Hepatocyte (in vitro differentiated cells): Measurements from ENCODE around the gene CSNK2A1. TPM values are rescaled to one million over a fixed set of nuclear protein-coding genes. Genes with fewer than 3 reads are reported as not detected.

Experiments used
- DNase-seq: peaks from one replicate; pipeline ENCODE4 v3.0.0-alpha.2; 2016; ENCODE audit warnings: low spot score
- H2AFZ ChIP-seq: fragments of 200-600 bp; sonication (generic); 2 replicates; pipeline ENCODE4 v1.6.0; 2016; ENCODE audit warnings: antibody characterized with exemption, mild to moderate bottlenecking
- H3K27ac ChIP-seq: fragments of 200-600 bp; sonication (generic); 2 replicates; pipeline ENCODE4 v1.5.1; 2016; ENCODE audit warnings: mild to moderate bottlenecking
- H3K27me3 ChIP-seq: fragments of 200-600 bp; sonication (generic); 2 replicates; pipeline ENCODE4 v1.6.1; 2016
- H3K36me3 ChIP-seq: fragments of 200-600 bp; sonication (generic); replicated peaks from 2 replicates; pipeline ENCODE4 v1.5.1; 2016; ENCODE audit warnings: low read depth; ENCODE audit not compliant: insufficient read depth
- H3K4me1 ChIP-seq: fragments of 200-600 bp; sonication (generic); 2 replicates; pipeline ENCODE4 v1.5.1; 2016; ENCODE audit warnings: mild to moderate bottlenecking, moderate library complexity; ENCODE audit not compliant: insufficient read depth
- H3K4me2 ChIP-seq: fragments of 200-600 bp; sonication (generic); 2 replicates; pipeline ENCODE4 v1.6.0; 2016
- H3K4me3 ChIP-seq: fragments of 200-600 bp; sonication (generic); 2 replicates; pipeline ENCODE4 v1.5.1; 2016; ENCODE audit warnings: mild to moderate bottlenecking
- H3K79me2 ChIP-seq: fragments of 200-600 bp; sonication (generic); 2 replicates; pipeline ENCODE4 v1.6.0; 2017; ENCODE audit warnings: mild to moderate bottlenecking
- H3K9me2 ChIP-seq: fragments of 200-600 bp; sonication (generic); replicated peaks from 2 replicates; pipeline ENCODE4 v1.6.0; 2017; ENCODE audit warnings: mild to moderate bottlenecking; ENCODE audit not compliant: insufficient read depth
- H3K9me3 ChIP-seq: fragments of 200-600 bp; sonication (generic); 2 replicates; pipeline ENCODE4 v1.5.1; 2016; ENCODE audit warnings: low read depth, mild to moderate bottlenecking
- H4K20me1 ChIP-seq: fragments of 200-600 bp; sonication (generic); 2 replicates; pipeline ENCODE4 v1.6.0; 2016; ENCODE audit warnings: mild to moderate bottlenecking; ENCODE audit not compliant: insufficient read depth, poor library complexity, severe bottlenecking
- CTCF ChIP-seq: fragments of 200-600 bp; sonication (generic); IDR thresholded peaks from 2 replicates; pipeline ENCODE4 v1.5.1; 2016; ENCODE audit warnings: antibody characterized with exemption, mild to moderate bottlenecking; ENCODE audit not compliant: poor library complexity
- EZH2 ChIP-seq: fragments of 200-600 bp; sonication (generic); IDR thresholded peaks from 2 replicates; pipeline ENCODE4 v1.6.1; 2016; ENCODE audit warnings: antibody characterized with exemption, mild to moderate bottlenecking, borderline replicate concordance
- EZH2phosphoT487 ChIP-seq: fragments of 200-600 bp; sonication (generic); IDR thresholded peaks from one replicate; pipeline ENCODE4 v1.6.1; 2018; ENCODE audit warnings: antibody characterized with exemption, mild to moderate bottlenecking, low read depth, moderate library complexity; ENCODE audit not compliant: unreplicated experiment, severe bottlenecking
- WGBS: methylation state at CpG from one replicate; pipeline ENCODE4 v1.1.6; 2016; ENCODE audit warnings: low lambda C conversion rate; ENCODE audit errors: missing lambda C conversion rate; 5-methylcytosine and 5-hydroxymethylcytosine counted together
- polyA plus RNA-seq: library from polyadenylated mRNA; unstranded; fragments of >200 nt; fragmentation: Nextera tagmentation; extraction: Ambion mirVana; gene quantifications from 2 replicates; pipeline ENCODE4 v1.2.1, GENCODE V29; 2016
- total RNA-seq: library from RNA; depleted of rRNA; stranded (reverse); fragments of >200 nt; gene quantifications from 2 replicates; pipeline ENCODE4 v1.2.3, GENCODE V29; 2014

Gene CSNK2A1
- total and polyA plus RNA-seq, 2 experiments from 2014 or later = 65.6 to 173 TPM

DNA sequence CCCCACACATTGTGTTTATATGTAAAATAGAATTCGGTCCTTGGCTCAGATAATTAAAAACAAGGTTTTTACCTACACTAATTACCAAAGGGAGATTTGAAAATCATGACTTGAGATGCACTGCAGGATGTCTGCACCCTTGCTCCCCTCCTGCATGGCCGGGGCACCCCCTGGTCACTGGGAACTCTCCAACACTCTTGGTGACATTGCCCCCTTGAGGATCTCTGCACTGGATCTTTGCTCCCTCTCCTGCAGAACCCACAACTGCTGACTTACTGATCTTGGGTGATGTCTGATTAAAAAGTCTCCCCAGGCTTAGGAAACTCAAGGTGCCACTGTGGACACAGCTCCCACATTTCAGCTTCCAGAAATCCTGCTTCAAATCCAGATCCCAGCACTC is 17.1 kb upstream of the CSNK2A1 start:
- H3K36me3 ChIP-seq = no peaks in the 10 kb centered on the region
- H3K4me2 ChIP-seq = no peak overlapping the region
- no peaks in the 10 kb centered on the region for H3K79me2 ChIP-seq
- H3K4me1 ChIP-seq = no peaks in the 10 kb centered on the region
- no peak for DNase-seq
- H3K27ac ChIP-seq = no peak overlapping the region
- no peaks in the 10 kb centered on the region for H4K20me1 ChIP-seq
- H3K4me3 ChIP-seq = no peak overlapping the region
- WGBS = 55% methylated on average over 2 of the region's 2 CpGs
- H2AFZ ChIP-seq = no peak overlapping the region
- H3K27me3 ChIP-seq = no peaks in the 10 kb centered on the region
- TF ChIP-seq CTCF (peak; percentile 6), EZH2 (no peak)
- no peaks in the 10 kb centered on the region for H3K9me3 ChIP-seq
- H3K9me2 ChIP-seq = no peaks in the 10 kb centered on the region

- TF ChIP-seq CTCF = no peak
- no peak for TF ChIP-seq EZH2phosphoT487
- TF ChIP-seq EZH2 = no peak
- no peak overlapping the region for H2AFZ ChIP-seq
- WGBS = 89% methylated on average over 3 of the region's 3 CpGs
- no peaks in the 10 kb centered on the region for H3K27me3 ChIP-seq
- H3K9me3 ChIP-seq = no peaks in the 10 kb centered on the region
- no peak overlapping the region for H3K4me2 ChIP-seq
- H3K4me3 ChIP-seq = no peak overlapping the region
- H3K36me3 ChIP-seq = no peaks in the 10 kb centered on the region
- no peak for DNase-seq
- H3K9me2 ChIP-seq = no peaks in the 10 kb centered on the region
- H3K4me1 ChIP-seq = no peaks in the 10 kb centered on the region
- no peaks in the 10 kb centered on the region for H4K20me1 ChIP-seq
- no peak overlapping the region for H3K27ac ChIP-seq
- no peaks in the 10 kb centered on the region for H3K79me2 ChIP-seq
Observed at GRCh38 chr20:558117-558516, 14.5 kb upstream of the CSNK2A1 start.

GRCh38 chr20:556984-557383 is 13.4 kb upstream of the CSNK2A1 start:
- Histone ChIP-seq H3K9me2 (no peaks in the 10 kb centered on the region), H3K4me1 (no peaks in the 10 kb centered on the region), H3K79me2 (no peaks in the 10 kb centered on the region), H3K27me3 (no peaks in the 10 kb centered on the region), H3K4me3 (no peak overlapping the region), H3K4me2 (no peak overlapping the region), H4K20me1 (no peaks in the 10 kb centered on the region), H2AFZ (no peak overlapping the region), H3K9me3 (no peaks in the 10 kb centered on the region), H3K27ac (no peak overlapping the region), H3K36me3 (no peaks in the 10 kb centered on the region)
- 94% methylated on average over 2 of the region's 2 CpGs for WGBS
- TF ChIP-seq EZH2 = no peak
- TF ChIP-seq CTCF = no peak
- no peak for TF ChIP-seq EZH2phosphoT487
- DNase-seq = no peak

- no peaks in the 10 kb centered on the region for H3K9me3 ChIP-seq
- DNase-seq = peak; percentile 69
- H3K79me2 ChIP-seq = no peaks in the 10 kb centered on the region
Observed at GRCh38 chr20:555976-556385, 12.4 kb upstream of the CSNK2A1 start.

More at GRCh38 chr20:555976-556385, 12.4 kb upstream of the CSNK2A1 start:
- no peaks in the 10 kb centered on the region for H3K4me1 ChIP-seq
- 33% methylated on average over 6 of the region's 6 CpGs for WGBS
- H2AFZ ChIP-seq = no peak overlapping the region
- no peaks in the 10 kb centered on the region for H4K20me1 ChIP-seq
- H3K9me2 ChIP-seq = no peaks in the 10 kb centered on the region
- no peak overlapping the region for H3K4me2 ChIP-seq
- peaks cover under 1% of the 10 kb centered on the region for H3K27me3 ChIP-seq
- H3K4me3 ChIP-seq = no peak overlapping the region
- H3K27ac ChIP-seq = no peak overlapping the region
- TF ChIP-seq EZH2phosphoT487 (no peak), CTCF (no peak), EZH2 (no peak)
- H3K36me3 ChIP-seq = no peaks in the 10 kb centered on the region
